ENCODE measurements around the gene DOCK2.

DOCK2 gene

DNA sequence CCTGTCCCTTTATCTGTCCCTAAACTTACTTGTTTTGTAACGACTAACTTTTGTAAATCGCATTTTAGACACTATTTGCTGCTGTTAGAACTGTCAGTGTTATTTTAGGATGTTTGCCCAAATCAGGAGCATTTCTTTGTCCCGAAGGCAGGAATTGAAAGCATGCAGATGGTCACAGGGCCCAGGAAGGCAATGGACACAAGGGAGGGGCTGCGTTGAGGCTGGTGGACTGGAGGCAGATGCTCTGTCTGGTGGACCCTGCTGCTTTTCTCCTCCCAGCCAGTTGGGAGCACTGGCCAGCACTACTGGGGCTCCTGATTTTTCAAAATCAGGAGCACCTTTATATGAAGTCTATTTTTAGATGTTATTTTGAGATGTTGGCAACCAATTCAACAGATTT, 31.7 kb downstream of the DOCK2 start:
- DNase-seq, result no peak
- Histone ChIP-seq H3K27ac (no peak overlapping the region), H3K36me3 (no peaks in the 10 kb centered on the region), H3K9me3 (no peaks in the 10 kb centered on the region), H3K4me3 (no peak overlapping the region), H3K4me1 (peaks cover 0 to 3% (median 0%) of the 10 kb centered on the region in 4 donors), H3K27me3 (no peaks in the 10 kb centered on the region)
- intact Hi-C loops (cut with DNase I; ENCODE audit: low total_unique reads), result no loop called here
- TF ChIP-seq, protein P1, sequence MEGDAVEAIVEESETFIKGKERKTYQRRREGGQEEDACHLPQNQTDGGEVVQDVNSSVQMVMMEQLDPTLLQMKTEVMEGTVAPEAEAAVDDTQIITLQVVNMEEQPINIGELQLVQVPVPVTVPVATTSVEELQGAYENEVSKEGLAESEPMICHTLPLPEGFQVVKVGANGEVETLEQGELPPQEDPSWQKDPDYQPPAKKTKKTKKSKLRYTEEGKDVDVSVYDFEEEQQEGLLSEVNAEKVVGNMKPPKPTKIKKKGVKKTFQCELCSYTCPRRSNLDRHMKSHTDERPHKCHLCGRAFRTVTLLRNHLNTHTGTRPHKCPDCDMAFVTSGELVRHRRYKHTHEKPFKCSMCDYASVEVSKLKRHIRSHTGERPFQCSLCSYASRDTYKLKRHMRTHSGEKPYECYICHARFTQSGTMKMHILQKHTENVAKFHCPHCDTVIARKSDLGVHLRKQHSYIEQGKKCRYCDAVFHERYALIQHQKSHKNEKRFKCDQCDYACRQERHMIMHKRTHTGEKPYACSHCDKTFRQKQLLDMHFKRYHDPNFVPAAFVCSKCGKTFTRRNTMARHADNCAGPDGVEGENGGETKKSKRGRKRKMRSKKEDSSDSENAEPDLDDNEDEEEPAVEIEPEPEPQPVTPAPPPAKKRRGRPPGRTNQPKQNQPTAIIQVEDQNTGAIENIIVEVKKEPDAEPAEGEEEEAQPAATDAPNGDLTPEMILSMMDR (IDR thresholded peaks at IDR 0.05), result no peak

DNA sequence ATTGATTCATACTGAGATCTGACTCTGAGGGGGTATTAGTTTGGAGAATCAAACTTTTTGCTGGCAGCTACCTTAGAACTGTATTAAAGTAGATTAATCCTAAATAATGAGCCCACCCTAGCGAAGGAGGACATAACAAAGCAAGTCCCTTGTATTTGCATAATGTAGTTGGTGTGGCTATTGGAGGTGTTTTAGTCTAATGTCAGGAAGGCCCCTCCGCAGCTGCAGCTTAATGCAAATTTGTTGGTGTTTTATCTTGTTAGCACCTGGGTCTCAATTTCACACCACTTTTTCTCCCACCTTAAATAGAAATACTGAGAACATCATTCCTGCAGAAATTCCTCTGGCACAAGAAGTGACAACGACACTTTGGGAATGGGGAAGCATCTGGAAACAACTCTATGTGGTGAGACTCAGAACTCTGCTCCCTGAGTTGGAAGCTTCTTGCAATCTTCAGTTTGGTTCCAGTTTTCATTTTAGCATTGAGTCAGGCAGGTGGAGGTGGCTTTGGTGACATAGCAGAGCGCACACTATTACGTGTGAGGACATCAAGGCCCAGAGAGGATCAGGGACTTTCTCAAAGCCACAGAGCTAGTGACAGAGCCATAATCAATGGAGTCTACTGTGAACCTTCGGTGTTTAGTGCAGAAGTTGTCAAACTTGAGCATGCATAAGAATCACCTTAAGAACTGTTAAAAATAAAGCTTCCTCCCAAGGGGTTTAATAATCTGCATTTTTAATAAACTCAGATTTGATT, 33.9 kb downstream of the DOCK2 start:
- H3K27me3 ChIP-seq, result no peaks in the 10 kb centered on the region
- H3K4me3 ChIP-seq, result no peak overlapping the region
- peaks cover 0 to 3% (median 0%) of the 10 kb centered on the region in 4 donors for H3K4me1 ChIP-seq
- H3K27ac ChIP-seq, result no peak overlapping the region
- intact Hi-C loops (cut with DNase I; ENCODE audit: low total_unique reads), result no loop called here
- no peak for DNase-seq
- no peaks in the 10 kb centered on the region for H3K9me3 ChIP-seq
- H3K36me3 ChIP-seq, result no peaks in the 10 kb centered on the region
- TF ChIP-seq, protein P1 (IDR thresholded peaks at IDR 0.05), result no peak

DNA sequence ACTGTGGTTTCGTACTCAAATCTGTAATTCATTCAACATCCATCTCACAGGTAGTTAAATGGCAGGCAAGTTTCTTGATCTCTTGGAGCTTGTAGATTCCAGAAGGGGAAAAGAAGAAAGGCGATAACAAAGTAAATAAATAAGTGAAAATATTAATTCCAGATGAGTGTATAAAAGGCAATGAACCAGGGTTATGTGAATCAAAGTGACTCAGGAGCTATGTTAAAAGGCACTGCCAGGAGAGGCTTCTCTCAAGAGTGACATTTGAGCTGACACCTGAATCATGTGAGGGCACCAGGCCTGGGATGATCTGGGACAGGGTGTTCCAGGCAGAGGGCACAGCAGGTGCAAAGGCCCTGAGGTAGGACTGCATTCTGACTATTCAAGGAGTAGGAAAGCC, 45.0 kb downstream of the DOCK2 start:
- Histone ChIP-seq H3K4me1 (no peaks in the 10 kb centered on the region), H3K36me3 (no peaks in the 10 kb centered on the region), H3K4me3 (no peak overlapping the region), H3K27ac (no peak overlapping the region), H3K9me3 (no peaks in the 10 kb centered on the region), H3K27me3 (no peaks in the 10 kb centered on the region)
- no peak for DNase-seq
- TF ChIP-seq, protein P1 (IDR thresholded peaks at IDR 0.05), result no peak
- intact Hi-C loops (cut with DNase I; ENCODE audit: low total_unique reads), result no loop called here

DNA sequence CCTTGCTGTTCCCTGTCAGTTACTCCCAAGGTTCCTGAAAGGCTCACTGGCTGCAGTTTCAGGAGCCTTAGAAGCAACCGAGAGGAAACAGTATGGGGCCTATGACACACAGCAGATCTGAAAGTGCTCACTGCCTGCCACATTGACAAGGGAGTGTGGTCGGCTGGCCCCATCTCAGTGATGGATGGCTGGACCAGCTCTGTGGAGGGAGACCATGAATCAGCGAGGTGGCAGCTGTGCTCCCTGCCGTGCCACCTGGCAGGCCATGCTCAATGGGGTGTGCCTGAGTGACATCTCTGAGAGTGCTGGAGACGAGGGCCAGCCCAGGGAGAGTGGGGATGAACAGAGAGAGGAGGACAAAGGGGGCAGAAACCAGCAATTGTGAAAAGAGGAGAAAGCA, 49.1 kb downstream of the DOCK2 start:
- no peaks in the 10 kb centered on the region for H3K36me3 ChIP-seq

DNA sequence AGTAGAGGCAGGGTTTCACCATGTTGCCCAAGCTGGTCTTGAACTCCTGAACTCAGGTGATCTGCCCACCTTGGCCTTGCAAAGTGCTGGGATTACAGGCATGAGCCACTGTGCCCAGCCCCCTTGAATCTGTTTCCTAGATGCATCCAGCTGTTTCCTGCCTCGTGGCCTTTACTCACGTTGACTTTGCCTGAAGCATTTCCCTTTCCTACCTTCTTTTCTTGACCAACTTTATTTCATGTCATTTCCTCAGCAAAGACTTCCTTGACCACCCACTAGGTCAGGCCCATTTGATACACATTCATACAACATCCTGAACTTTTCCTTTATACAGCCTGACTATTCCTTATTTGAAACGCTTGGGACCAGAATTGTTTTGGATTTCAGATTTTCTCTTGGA, 51.0 kb downstream of the DOCK2 start:
- no peak overlapping the region for H3K4me3 ChIP-seq
- no peaks in the 10 kb centered on the region for H3K4me1 ChIP-seq
- H3K9me3 ChIP-seq, result no peaks in the 10 kb centered on the region
- H3K27me3 ChIP-seq, result no peaks in the 10 kb centered on the region
- H3K27ac ChIP-seq, result no peak overlapping the region
- intact Hi-C loops (cut with DNase I; ENCODE audit: low total_unique reads), result no loop called here
- TF ChIP-seq, protein P1 (IDR thresholded peaks at IDR 0.05), result no peak
- H3K36me3 ChIP-seq, result no peaks in the 10 kb centered on the region
- no peak for DNase-seq

More for the DNA sequence above, 49.1 kb downstream of the DOCK2 start:
- Histone ChIP-seq H3K27ac (no peak overlapping the region), H3K9me3 (no peaks in the 10 kb centered on the region), H3K4me3 (no peak overlapping the region), H3K27me3 (no peaks in the 10 kb centered on the region), H3K4me1 (no peaks in the 10 kb centered on the region)
- intact Hi-C loops (cut with DNase I; ENCODE audit: low total_unique reads), result no loop called here
- no peak for DNase-seq
- TF ChIP-seq, protein P1 (IDR thresholded peaks at IDR 0.05), result no peak

Data from tibial artery (tissue), 4 donors.